Memory B cell (primary cell): ENCODE measurements around the gene RFTN2.
"Not testable (repeated sequence)": the region's sequence is repeated elsewhere in the genome, so short reads cannot be mapped to it uniquely, and the experiment has no call there.

ENCODE experiments used
- ATAC-seq: fragments of 150-1000 bp; cut with Tn5 transposase; 2 replicates; pipeline ENCODE4 v1.10.0; 2021; ENCODE audit warnings: low read depth, mild to moderate bottlenecking, moderate library complexity
- DNase-seq, 2 donors: peaks; one replicate each; pipeline ENCODE4 v3.0.0; 2022; ENCODE audit warnings: low spot score in 2 of 2
- H3K27ac Mint-ChIP-seq: one replicate; pipeline ENCODE4 v1.8.0; 2022; ENCODE audit warnings: mild to moderate bottlenecking, moderate library complexity, mixed read lengths
- H3K27me3 Mint-ChIP-seq: one replicate; pipeline ENCODE4 v1.8.0; 2022; ENCODE audit warnings: mixed read lengths
- H3K36me3 Mint-ChIP-seq: one replicate; pipeline ENCODE4 v1.8.0; 2022; ENCODE audit warnings: mild to moderate bottlenecking, mixed read lengths
- H3K4me1 Mint-ChIP-seq: one replicate; pipeline ENCODE4 v1.8.0; 2022; ENCODE audit warnings: mixed read lengths
- H3K4me3 Mint-ChIP-seq: one replicate; pipeline ENCODE4 v1.8.0; 2022; ENCODE audit warnings: mild to moderate bottlenecking, moderate library complexity, mixed read lengths
- H3K9me3 Mint-ChIP-seq: one replicate; pipeline ENCODE4 v1.8.0; 2022; ENCODE audit warnings: mixed read lengths

Gene RFTN2

DNA sequence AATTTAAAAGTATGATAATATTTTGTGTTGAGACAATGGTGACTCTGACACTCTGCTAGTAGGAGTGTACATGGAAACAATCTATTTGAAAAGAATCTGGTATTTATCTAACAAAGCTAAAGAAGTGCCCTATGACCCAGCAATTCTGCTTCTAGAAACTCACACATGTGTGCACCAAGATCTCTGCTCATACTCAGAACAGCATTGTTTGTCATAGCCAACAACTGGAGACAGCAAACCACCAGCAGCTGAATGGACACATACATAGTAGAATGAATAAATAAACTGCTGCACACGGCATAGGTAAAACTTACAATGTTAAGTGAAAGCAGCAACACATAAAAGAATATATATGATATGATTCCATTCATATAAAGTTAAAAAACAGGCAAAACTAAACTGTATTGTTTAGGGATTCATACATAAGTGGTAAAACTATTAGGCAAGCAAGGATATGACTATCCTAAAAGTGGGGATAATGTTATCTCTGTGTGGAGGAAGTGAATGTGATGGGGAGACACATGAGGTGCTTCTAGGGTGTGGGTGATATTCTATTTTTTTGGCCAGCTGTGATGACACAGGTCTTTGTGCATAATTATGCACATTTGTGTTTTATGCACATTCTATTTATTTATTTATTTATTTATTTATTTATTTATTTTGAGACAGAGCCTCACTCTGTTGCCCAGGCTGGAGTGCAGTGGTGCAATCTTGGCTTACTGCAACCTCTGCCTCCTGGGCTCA, 71.1 kb downstream of the RFTN2 start:
- Mint-ChIP-seq H3K36me3 (no peaks in the 10 kb centered on the region), H3K9me3 (no peaks in the 10 kb centered on the region), H3K4me1 (peaks cover 2% of the 10 kb centered on the region), H3K27ac (no peak overlapping the region), H3K4me3 (no peak overlapping the region), H3K27me3 (peaks cover 5% of the 10 kb centered on the region)
- ATAC-seq, result no peak
- DNase-seq, result no peak

DNA sequence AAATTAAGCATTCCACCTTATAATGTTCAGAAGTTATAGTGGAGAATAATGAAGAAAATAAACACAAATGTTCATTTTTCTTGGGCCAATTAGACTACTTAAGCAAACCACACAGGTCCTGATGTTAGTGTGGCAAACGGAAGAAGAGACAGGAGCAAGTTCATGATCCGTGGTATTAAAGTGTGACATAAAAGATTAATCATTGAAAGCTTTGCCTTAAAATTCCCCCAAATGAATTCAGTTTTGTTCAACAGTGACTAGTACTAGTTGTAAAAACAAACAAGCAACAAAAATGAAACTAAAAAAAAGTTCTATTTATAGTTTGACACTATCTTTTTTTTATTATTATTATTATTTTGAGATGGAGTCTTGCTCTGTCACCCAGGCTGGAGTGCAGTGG, 73.7 kb downstream of the RFTN2 start:
- DNase-seq (no peak), ATAC-seq (no peak)
- Mint-ChIP-seq H3K27ac (no peak overlapping the region), H3K27me3 (peaks cover 11% of the 10 kb centered on the region), H3K9me3 (no peaks in the 10 kb centered on the region), H3K4me1 (peaks cover 4% of the 10 kb centered on the region), H3K4me3 (no peak overlapping the region), H3K36me3 (no peaks in the 10 kb centered on the region)

DNA sequence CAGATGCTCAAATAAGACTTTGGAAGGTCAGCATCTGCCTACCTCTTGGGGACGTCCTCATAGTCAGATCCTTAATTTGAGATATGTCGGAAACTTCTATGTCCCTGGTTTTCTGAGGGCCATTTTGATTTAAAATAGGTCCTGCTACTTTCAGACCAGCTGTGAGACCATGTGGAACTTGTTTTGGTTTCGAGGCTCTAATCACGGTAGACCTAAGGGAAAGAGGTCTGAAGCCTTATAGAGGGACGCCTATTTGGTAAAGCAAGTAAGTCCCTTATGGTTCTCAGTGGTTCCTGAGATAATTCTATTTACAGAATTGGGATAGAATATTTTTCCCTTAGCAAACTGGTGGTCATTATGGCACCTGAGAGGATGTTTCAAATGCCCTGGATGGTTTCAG, 75.1 kb downstream of the RFTN2 start:
- Mint-ChIP-seq H3K9me3 (no peaks in the 10 kb centered on the region), H3K27ac (no peak overlapping the region), H3K27me3 (peaks cover 11% of the 10 kb centered on the region), H3K4me1 (peaks cover 4% of the 10 kb centered on the region), H3K4me3 (no peak overlapping the region), H3K36me3 (no peaks in the 10 kb centered on the region)
- ATAC-seq, result no peak
- DNase-seq, result no peak

DNA sequence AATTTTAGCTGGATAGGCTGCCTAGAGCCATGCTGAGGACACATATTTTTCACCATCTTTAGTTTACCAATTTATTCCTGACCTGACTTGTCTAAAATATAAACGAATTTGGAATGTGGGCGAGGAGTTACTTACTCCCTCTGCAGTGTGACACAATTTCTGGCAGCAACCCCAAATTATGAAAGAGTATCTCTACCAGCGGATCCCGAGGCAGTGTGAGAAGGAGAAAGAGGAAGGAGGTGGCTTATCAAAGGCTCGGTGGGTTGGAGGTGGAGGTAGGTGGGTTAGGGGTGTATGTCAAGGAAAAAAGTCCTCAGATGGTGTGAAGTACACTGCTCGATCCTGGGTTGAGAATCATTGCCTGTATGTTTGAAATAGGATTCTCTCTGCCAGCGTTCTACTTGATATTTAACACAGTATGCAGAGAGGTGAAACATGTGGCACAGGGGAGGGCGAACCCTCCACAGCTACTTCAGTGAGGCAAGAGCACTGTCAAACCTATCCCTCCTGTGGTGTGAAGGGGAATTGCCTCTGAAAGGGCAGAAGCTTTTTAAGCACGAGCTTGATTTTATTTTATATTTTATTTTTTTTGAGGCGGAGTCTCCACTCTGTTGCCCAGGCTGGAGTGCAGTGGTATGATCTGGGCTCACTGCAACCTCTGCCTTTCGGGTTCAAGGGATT, 76.0 kb downstream of the RFTN2 start:
- Mint-ChIP-seq H3K27ac (no peak overlapping the region), H3K36me3 (no peaks in the 10 kb centered on the region), H3K4me3 (no peak overlapping the region)

DNA sequence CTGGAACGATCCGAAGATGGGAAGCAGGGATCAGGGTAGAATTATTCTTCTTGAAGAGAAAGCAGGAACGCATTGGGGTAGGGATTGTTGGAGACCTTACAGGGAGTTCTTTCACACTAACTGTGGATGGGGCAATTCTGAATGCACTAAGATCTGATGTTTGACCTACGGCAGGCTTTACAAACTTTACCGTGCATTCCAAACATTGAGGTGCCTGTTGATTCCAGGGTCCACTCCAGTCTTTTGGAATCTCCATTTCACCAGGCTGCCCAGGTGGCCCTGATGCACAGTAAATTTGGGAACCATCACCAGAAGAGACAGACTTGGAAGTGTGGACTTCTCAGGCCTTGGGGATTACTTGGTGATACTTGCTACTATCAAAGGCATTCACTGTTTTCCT, 76.9 kb downstream of the RFTN2 start:
- DNase-seq, result no peak
- H3K27me3 Mint-ChIP-seq, result peaks cover 13% of the 10 kb centered on the region
- peaks cover 4% of the 10 kb centered on the region for H3K4me1 Mint-ChIP-seq
- H3K9me3 Mint-ChIP-seq, result no peaks in the 10 kb centered on the region
- H3K27ac Mint-ChIP-seq, result no peak overlapping the region
- no peaks in the 10 kb centered on the region for H3K36me3 Mint-ChIP-seq
- no peak for ATAC-seq
- H3K4me3 Mint-ChIP-seq, result no peak overlapping the region

More for the DNA sequence above, 76.0 kb downstream of the RFTN2 start:
- H3K4me1 Mint-ChIP-seq, result peaks cover 4% of the 10 kb centered on the region
- ATAC-seq (peak; percentile 71), DNase-seq (peak in 1 of 2 donors; percentile 1)
- no peaks in the 10 kb centered on the region for H3K9me3 Mint-ChIP-seq
- H3K27me3 Mint-ChIP-seq, result peaks cover 13% of the 10 kb centered on the region

DNA sequence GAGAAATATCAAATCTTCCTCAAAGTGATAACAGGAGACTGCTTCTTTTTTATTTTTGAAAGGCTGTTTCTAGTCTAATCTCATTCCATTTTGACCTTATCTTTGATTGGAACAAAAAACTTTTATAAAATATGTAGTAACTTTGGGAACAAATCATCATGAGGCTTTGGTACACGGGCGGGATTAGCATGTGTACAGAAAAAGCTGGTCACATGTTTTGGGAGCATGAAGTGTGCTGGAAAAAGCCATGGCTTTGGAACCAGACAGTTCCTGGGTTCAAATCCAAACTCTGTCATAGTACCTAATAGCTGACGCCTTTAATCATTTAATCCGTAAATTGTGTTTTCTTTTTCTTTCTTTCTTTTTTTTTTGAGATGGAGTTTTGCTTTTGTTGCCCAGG, 78.2 kb downstream of the RFTN2 start:
- DNase-seq (no peak), ATAC-seq (no peak)
- Mint-ChIP-seq H3K4me1 (peaks cover 4% of the 10 kb centered on the region), H3K4me3 (no peak overlapping the region), H3K9me3 (no peaks in the 10 kb centered on the region), H3K27me3 (peaks cover 13% of the 10 kb centered on the region), H3K27ac (no peak overlapping the region), H3K36me3 (no peaks in the 10 kb centered on the region)

DNA sequence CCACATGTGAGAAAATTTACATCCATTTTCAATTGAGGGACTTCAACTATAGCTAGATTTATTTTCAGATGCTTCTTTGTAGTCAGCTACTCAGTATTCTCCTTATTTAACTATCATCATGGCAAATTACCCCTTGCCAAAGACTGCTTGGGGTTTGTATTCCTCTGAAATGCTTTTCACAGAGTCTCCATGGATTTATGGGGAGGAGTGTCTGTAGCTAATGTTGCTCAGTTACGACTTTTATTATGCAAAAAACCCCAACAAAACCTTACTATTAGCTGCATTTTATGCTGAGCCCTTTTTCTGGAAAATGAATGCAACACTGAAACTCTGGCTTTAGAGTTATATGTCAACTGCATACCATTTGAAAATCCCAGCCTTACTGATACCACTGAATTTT, 78.6 kb downstream of the RFTN2 start:
- no peak overlapping the region for H3K27ac Mint-ChIP-seq

DNA sequence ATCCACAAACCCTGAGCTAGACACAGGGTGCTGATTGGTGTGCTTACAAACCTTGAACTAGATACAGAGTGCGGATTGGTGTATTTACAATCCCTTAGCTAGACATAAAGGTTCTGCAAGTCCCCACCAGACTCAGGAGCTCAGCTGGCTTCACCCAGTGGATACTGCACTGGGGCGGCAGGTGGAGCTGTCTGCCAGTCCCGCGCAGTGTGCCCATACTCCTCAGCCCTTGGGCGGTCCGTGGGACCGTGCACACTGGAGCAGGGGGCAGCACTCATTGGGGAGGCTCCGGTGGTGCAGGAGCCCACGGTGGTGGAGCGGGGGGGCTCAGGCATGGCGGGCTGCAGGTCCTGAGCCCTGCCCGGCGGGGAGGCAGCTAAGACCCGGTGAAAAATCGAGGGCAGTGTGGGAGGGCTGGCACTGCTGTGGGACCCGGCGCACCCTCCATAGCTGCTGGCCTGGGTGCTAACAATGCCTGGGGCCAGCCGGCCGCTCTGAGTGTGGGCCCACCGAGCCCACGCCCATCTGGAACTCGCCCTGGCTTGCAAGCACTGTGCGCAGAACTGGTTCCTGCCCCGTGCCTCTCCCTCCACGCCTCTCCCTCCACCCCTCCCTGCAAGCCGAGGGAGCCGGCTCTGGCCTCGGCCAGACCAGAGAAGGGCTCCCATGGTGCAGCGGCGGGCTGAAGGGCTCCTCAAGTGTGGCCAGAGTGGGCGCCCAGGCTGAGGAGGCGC, 83.9 kb downstream of the RFTN2 start:
- DNase-seq (no peak), ATAC-seq (no peak)
- no peaks in the 10 kb centered on the region for H3K4me1 Mint-ChIP-seq
- no peak overlapping the region for H3K4me3 Mint-ChIP-seq
- no peaks in the 10 kb centered on the region for H3K9me3 Mint-ChIP-seq
- H3K36me3 Mint-ChIP-seq, result peaks cover 2% of the 10 kb centered on the region
- H3K27me3 Mint-ChIP-seq, result peaks cover 7% of the 10 kb centered on the region
- H3K27ac Mint-ChIP-seq, result no peak overlapping the region

More for the DNA sequence above, 78.6 kb downstream of the RFTN2 start:
- H3K4me3 Mint-ChIP-seq, result no peak overlapping the region
- DNase-seq (no peak), ATAC-seq (no peak)
- H3K4me1 Mint-ChIP-seq, result peaks cover 4% of the 10 kb centered on the region
- no peaks in the 10 kb centered on the region for H3K36me3 Mint-ChIP-seq
- peaks cover 12% of the 10 kb centered on the region for H3K27me3 Mint-ChIP-seq
- no peaks in the 10 kb centered on the region for H3K9me3 Mint-ChIP-seq

DNA sequence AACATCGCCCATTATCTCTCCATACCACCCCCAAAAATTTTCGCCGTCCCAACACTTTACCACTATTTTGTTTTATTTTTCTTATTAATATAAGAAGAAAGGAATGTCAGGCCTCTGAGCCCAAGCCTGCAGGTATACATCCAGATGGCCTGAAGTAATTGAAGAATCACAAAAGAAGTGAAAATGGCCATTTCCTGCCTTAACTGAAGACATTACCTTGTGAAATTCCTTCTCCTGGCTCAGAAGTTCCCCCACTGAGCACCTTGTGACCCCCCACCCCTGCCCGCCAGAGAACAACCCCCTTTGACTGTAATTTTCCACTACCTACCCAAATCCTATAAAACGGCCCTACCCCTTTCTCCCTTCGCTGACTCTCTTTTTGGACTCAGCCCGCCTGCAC, 88.1 kb downstream of the RFTN2 start:
- not testable (repeated sequence) for H3K36me3 Mint-ChIP-seq, H3K27ac Mint-ChIP-seq, ATAC-seq, H3K4me1 Mint-ChIP-seq, H3K4me3 Mint-ChIP-seq, H3K9me3 Mint-ChIP-seq, DNase-seq, H3K27me3 Mint-ChIP-seq

DNA sequence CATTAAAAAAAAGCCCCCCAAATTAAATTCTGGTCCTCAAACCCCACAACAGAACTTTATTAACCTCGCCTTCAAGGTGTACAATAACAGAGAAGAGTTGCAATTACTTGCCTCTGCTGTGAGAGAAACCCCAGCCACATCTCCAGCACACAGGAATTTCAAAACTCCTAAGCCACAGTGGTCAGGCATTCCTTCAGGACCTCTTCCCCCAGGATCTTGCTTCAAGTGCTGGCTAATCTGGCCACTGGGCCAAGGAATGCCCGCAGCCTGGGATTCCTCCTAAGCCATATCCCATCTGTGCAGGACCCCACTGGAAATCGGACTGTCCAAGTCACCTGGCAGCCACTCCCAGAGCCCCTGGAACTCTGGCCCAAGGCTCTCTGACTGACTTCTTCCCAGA, 95.2 kb downstream of the RFTN2 start:
- H3K27ac Mint-ChIP-seq, H3K4me1 Mint-ChIP-seq, H3K4me3 Mint-ChIP-seq, H3K27me3 Mint-ChIP-seq, ATAC-seq, DNase-seq, H3K9me3 Mint-ChIP-seq, H3K36me3 Mint-ChIP-seq: not testable (repeated sequence)

DNA sequence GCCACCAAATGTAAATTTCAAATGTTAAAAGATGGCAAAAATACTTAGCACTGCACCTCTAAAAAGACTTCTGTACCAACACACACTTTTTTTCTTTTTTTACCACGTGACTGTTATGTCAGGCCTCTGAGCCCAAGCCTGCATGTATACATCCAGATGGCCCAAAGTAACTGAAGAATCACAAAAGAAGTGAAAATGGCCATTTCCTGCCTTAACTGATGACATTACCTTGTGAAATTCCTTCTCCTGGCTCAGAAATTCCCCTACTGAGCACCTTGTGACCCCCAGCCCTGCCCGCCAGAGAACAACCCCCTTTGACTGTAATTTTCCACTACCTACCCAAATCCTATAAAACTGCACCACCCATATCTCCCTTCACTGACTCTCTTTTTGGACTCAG, 97.1 kb downstream of the RFTN2 start:
- not testable (repeated sequence) for H3K27me3 Mint-ChIP-seq, H3K9me3 Mint-ChIP-seq, ATAC-seq, H3K4me3 Mint-ChIP-seq, H3K36me3 Mint-ChIP-seq, H3K27ac Mint-ChIP-seq, DNase-seq, H3K4me1 Mint-ChIP-seq

DNA sequence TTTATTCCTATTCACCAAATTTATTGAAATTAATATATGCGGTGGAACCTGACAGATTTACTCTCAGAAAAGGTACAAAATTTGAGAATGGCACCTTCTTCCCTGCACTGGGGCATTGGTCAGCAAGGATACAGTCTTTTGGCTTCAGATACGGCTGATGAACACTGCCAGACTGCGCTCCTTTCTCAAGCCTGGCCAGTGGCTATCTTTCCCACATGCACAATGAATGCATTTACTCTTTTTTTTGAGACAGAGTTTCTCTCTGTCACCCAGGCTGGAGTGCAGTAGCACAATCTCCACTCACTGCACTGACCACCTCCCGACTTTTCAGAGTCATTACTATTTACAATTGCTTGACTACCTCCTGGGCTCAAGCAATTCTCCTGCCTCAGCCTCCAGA, 97.9 kb downstream of the RFTN2 start:
- Mint-ChIP-seq H3K27me3 (no peaks in the 10 kb centered on the region), H3K9me3 (peaks cover 7% of the 10 kb centered on the region), H3K27ac (no peak overlapping the region), H3K36me3 (peaks cover 13% of the 10 kb centered on the region), H3K4me3 (no peak overlapping the region), H3K4me1 (no peaks in the 10 kb centered on the region)
- ATAC-seq (no peak), DNase-seq (no peak)

DNA sequence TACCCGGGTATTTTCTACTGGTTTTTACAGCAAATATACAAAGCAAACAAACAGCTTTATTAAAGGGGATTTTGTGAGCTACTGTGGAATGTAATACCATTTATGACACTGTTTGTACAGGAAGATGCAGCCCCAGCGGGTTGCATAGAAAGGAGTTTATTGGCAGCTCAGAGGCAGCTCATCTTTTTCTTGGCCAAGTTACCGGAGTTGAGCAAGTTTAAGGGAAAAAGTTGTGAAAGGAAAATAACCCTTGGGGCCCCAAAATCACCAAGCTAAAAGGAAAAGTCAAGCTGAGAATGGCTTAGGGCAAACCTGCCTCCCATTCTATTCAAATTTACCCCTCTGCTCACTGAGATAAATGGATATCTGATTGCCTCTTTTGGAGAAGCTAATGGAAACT, 98.8 kb downstream of the RFTN2 start:
- Mint-ChIP-seq H3K9me3 (peaks cover 7% of the 10 kb centered on the region), H3K36me3 (peaks cover 13% of the 10 kb centered on the region), H3K27ac (no peak overlapping the region), H3K4me3 (no peak overlapping the region), H3K4me1 (no peaks in the 10 kb centered on the region), H3K27me3 (no peaks in the 10 kb centered on the region)
- DNase-seq, result no peak
- no peak for ATAC-seq

DNA sequence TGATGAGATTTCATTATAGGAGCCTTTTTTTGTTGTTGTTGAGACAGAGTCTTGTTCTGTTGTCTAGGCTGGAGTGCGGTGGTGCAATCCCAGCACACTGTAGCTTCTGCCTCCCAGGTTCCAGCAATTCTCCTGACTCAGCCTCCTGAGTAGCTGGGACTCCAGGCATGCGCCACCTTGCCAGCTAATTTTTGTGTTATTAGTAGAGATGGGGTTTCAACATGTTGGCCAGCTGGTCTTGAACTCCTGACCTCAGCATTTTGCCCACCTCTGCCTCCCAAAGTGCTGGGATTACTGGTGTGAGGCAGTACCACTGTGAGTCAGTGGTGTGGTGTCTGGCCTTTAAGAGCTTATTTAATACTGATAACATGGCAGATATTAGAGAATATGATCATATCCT, 99.4 kb downstream of the RFTN2 start:
- no peak overlapping the region for H3K27ac Mint-ChIP-seq
- H3K27me3 Mint-ChIP-seq, result no peaks in the 10 kb centered on the region
- no peak for DNase-seq
- peaks cover 13% of the 10 kb centered on the region for H3K36me3 Mint-ChIP-seq
- no peaks in the 10 kb centered on the region for H3K4me1 Mint-ChIP-seq
- H3K4me3 Mint-ChIP-seq, result no peak overlapping the region
- peaks cover 7% of the 10 kb centered on the region for H3K9me3 Mint-ChIP-seq
- no peak for ATAC-seq
